Activated naive CD4-positive, alpha-beta T cell (primary cell): ENCODE measurements around the gene ZNF668.

Experiments used
- DNase-seq, 4 experiments: peaks; one replicate each; lab custom pipeline; 2025; lab: John Stamatoyannopoulos, UW

Gene ZNF668

GRCh38 chr16:31081428-31082351 lies 7.7 kb upstream of the ZNF668 start:
- DNase-seq, result no peak

- DNase-seq, result no peak
Measured at GRCh38 chr16:31080756-31081419, 6.8 kb upstream of the ZNF668 start.

- no peak for DNase-seq
Measured at GRCh38 chr16:31080035-31080629, 6.1 kb upstream of the ZNF668 start.

- DNase-seq, result no peak
Measured at GRCh38 chr16:31079342-31079944, 5.4 kb upstream of the ZNF668 start.

- no peak for DNase-seq
Measured at GRCh38 chr16:31078597-31079341, 4.7 kb upstream of the ZNF668 start.

GRCh38 chr16:31077592-31078396 lies 3.8 kb upstream of the ZNF668 start:
- no peak for DNase-seq

- no peak for DNase-seq
Measured at GRCh38 chr16:31077024-31077423, 3.0 kb upstream of the ZNF668 start.

- no peak for DNase-seq
Measured at GRCh38 chr16:31076319-31076718, 2.3 kb upstream of the ZNF668 start.

- no peak for DNase-seq
Measured at GRCh38 chr16:31074814-31075183, 759 bp upstream of the ZNF668 start.

GRCh38 chr16:31073142-31073969 lies 684 bp downstream of the ZNF668 start:
- peak; percentile 59 to 79 (median 65) for DNase-seq

- DNase-seq, result no peak
Measured at GRCh38 chr16:31072540-31073141, 1.4 kb downstream of the ZNF668 start.

GRCh38 chr16:31071861-31072260 lies 2.2 kb downstream of the ZNF668 start:
- DNase-seq, result no peak

GRCh38 chr16:31067342-31067741 lies 6.7 kb downstream of the ZNF668 start:
- DNase-seq, result no peak

- no peak for DNase-seq
Measured at GRCh38 chr16:31064882-31065461, 9.1 kb downstream of the ZNF668 start.

- no peak for DNase-seq
Measured at GRCh38 chr16:31063843-31064611, 10.0 kb downstream of the ZNF668 start.

GRCh38 chr16:31063495-31063842 lies 10.6 kb downstream of the ZNF668 start:
- DNase-seq, result no peak

GRCh38 chr16:31061813-31062440 lies 12.1 kb downstream of the ZNF668 start:
- DNase-seq, result no peak
